ENCODE data around the gene RIMS1. TPM values are rescaled to one million over a fixed set of nuclear protein-coding genes. Genes with fewer than 3 reads are reported as not detected.

Gene RIMS1
- total RNA-seq, 1 donor from 2014 or later, result 6.3 TPM

GRCh38 chr6:71900642-71901041, 14.3 kb downstream of the RIMS1 start:
- Mint-ChIP-seq H3K9me3 (no peaks in the 10 kb centered on the region), H3K27ac (no peak overlapping the region), H3K4me1 (no peaks in the 10 kb centered on the region), H3K4me3 (no peak overlapping the region), H3K36me3 (no peaks in the 10 kb centered on the region), H3K27me3 (ENCODE audit: low read depth) (no peaks in the 10 kb centered on the region)
- no peak for DNase-seq (ENCODE audit: low spot score in 2 of 2, unreplicated experiment in 2 of 2)
- TF ChIP-seq CTCF (IDR thresholded peaks at IDR 0.05; ENCODE audit: unreplicated experiment), result no peak

- Mint-ChIP-seq H3K4me1 (no peaks in the 10 kb centered on the region), H3K9me3 (no peaks in the 10 kb centered on the region), H3K4me3 (no peak overlapping the region), H3K27me3 (ENCODE audit: low read depth) (no peaks in the 10 kb centered on the region), H3K36me3 (no peaks in the 10 kb centered on the region), H3K27ac (no peak overlapping the region)
- no peak for DNase-seq (ENCODE audit: low spot score in 2 of 2, unreplicated experiment in 2 of 2)
- TF ChIP-seq CTCF (IDR thresholded peaks at IDR 0.05; ENCODE audit: unreplicated experiment), result no peak
Measured at GRCh38 chr6:71902261-71902660, 15.9 kb downstream of the RIMS1 start.

GRCh38 chr6:71906813-71907212, 20.5 kb downstream of the RIMS1 start:
- Mint-ChIP-seq H3K27me3 (ENCODE audit: low read depth) (no peaks in the 10 kb centered on the region), H3K4me3 (no peak overlapping the region), H3K9me3 (no peaks in the 10 kb centered on the region), H3K4me1 (no peaks in the 10 kb centered on the region), H3K27ac (no peak overlapping the region), H3K36me3 (no peaks in the 10 kb centered on the region)
- TF ChIP-seq CTCF (IDR thresholded peaks at IDR 0.05; ENCODE audit: unreplicated experiment), result no peak
- no peak for DNase-seq (ENCODE audit: low spot score in 2 of 2, unreplicated experiment in 2 of 2)

GRCh38 chr6:71908162-71908765, 21.9 kb downstream of the RIMS1 start:
- Mint-ChIP-seq H3K27ac (no peak overlapping the region), H3K27me3 (ENCODE audit: low read depth) (no peaks in the 10 kb centered on the region), H3K4me1 (no peaks in the 10 kb centered on the region), H3K4me3 (no peak overlapping the region), H3K9me3 (no peaks in the 10 kb centered on the region), H3K36me3 (no peaks in the 10 kb centered on the region)
- no peak for TF ChIP-seq CTCF (IDR thresholded peaks at IDR 0.05; ENCODE audit: unreplicated experiment)
- DNase-seq (ENCODE audit: low spot score in 2 of 2, unreplicated experiment in 2 of 2), result no peak

- DNase-seq (ENCODE audit: low spot score in 2 of 2, unreplicated experiment in 2 of 2), result no peak
- H3K4me3 Mint-ChIP-seq, result no peak overlapping the region
- no peaks in the 10 kb centered on the region for H3K9me3 Mint-ChIP-seq
- TF ChIP-seq CTCF (IDR thresholded peaks at IDR 0.05; ENCODE audit: unreplicated experiment), result no peak
- no peaks in the 10 kb centered on the region for H3K27me3 Mint-ChIP-seq (ENCODE audit: low read depth)
- H3K4me1 Mint-ChIP-seq, result no peaks in the 10 kb centered on the region
- H3K27ac Mint-ChIP-seq, result no peak overlapping the region
- no peaks in the 10 kb centered on the region for H3K36me3 Mint-ChIP-seq
Measured at GRCh38 chr6:71913444-71914234, 27.3 kb downstream of the RIMS1 start.

Data from mesothelial cell of epicardium (in vitro differentiated cells).